GM12878 (cell line): Measurements from ENCODE around the gene HNRNPDL.

Source experiments
- POLR2AphosphoS5 ChIP-seq: IDR thresholded peaks from 2 replicates; pipeline ENCODE4 v1.6.1; 2011; ENCODE audit warnings: mild to moderate bottlenecking, low read length, inconsistent platforms
- ZBTB33 ChIP-seq: fragments of 450-650 bp; IDR thresholded peaks from 2 replicates; pipeline ENCODE4 v1.6.1; 2017; ENCODE audit warnings: mild to moderate bottlenecking
- TF ChIP-seq, protein P1 (sequence below), 3 experiments: IDR thresholded peaks in 2 of 3; conservative IDR thresholded peaks in 1 of 3; 2 replicates each; pipeline ENCODE4 v1.5.1; 2011; ENCODE audit warnings: low read depth in 3 of 3, low read length in 3 of 3, mild to moderate bottlenecking in 3 of 3, control low read depth in 2 of 3, moderate library complexity in 2 of 3, inconsistent platforms in 1 of 3, mixed read lengths in 1 of 3; ENCODE audit not compliant: control insufficient read depth in 2 of 3, insufficient read depth in 1 of 3; ENCODE audit errors: extremely low read depth in 1 of 3

DNA sequence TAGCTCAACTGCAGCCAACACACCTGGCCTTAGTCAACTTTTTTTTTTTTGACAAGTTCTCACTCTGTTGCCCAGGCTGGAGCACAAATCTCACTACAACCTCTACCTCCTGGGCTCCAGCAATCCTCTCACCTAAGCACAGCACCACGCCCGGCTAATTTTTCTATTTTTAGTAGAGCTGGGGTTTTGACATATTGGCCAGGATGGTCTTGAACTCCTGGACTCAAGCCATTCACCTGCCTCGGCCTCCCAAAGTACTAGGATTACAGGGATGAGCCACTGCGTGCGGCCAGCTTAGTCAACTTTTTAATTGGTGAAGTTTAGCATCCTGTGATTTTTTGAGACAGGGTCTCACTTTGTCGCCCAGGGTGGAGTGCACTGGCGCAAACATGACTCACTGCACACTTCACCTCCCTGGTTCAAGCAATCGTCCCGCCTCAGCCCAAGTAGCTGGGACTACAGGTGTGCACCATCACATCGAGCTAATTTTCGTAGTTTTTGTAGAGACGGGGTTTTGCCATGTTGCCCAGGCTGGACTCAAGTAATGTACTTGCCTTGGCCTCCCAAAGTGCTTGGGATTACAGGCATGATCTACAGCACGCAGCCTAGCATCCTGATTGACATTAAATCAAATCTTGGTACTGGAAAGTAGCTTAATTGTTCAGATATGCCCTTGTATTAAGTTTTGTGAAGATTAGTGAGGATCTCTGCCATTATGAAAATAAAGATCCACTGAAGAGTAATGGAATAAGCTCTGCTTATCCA, 8.3 kb downstream of the HNRNPDL start:
- TF ChIP-seq, protein P1, sequence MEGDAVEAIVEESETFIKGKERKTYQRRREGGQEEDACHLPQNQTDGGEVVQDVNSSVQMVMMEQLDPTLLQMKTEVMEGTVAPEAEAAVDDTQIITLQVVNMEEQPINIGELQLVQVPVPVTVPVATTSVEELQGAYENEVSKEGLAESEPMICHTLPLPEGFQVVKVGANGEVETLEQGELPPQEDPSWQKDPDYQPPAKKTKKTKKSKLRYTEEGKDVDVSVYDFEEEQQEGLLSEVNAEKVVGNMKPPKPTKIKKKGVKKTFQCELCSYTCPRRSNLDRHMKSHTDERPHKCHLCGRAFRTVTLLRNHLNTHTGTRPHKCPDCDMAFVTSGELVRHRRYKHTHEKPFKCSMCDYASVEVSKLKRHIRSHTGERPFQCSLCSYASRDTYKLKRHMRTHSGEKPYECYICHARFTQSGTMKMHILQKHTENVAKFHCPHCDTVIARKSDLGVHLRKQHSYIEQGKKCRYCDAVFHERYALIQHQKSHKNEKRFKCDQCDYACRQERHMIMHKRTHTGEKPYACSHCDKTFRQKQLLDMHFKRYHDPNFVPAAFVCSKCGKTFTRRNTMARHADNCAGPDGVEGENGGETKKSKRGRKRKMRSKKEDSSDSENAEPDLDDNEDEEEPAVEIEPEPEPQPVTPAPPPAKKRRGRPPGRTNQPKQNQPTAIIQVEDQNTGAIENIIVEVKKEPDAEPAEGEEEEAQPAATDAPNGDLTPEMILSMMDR (IDR thresholded peaks at IDR 0.05 in 2 of 3, conservative IDR thresholded peaks at IDR 0.05 in 1 of 3; ENCODE audit: control insufficient read depth in 2 of 3, extremely low read depth in 1 of 3, insufficient read depth in 1 of 3, low read depth in 3 of 3, low read length in 3 of 3) = no peak
- TF ChIP-seq POLR2AphosphoS5 (peak; percentile 90), ZBTB33 (no peak)
